A549 (cell line): Measurements from ENCODE around the gene VDR. TPM values are rescaled to one million over a fixed set of nuclear protein-coding genes. Genes with fewer than 3 reads are reported as not detected.

Experiments used
- ATAC-seq, 2 experiments: fragments of 200-7000 bp in 1 of 2; fragments of >200 bp in 1 of 2; cut with Nextera tagmentation in 1 of 2; cut with Tn5 transposase in 1 of 2; 3 replicates each; pipeline versions ENCODE4 v1.8.0 to v1.9.1; 2018 to 2020; ENCODE audit warnings: mild to moderate bottlenecking in 1 of 2, moderate library complexity in 1 of 2
- CTCF ChIA-PET: fragments of 300-600 bp; sonication (Branson Sonifier 250); formaldehyde crosslinking; extraction: SDS; loops from one replicate; lab custom pipeline; 2021; ENCODE audit warnings: antibody characterized with exemption, inconsistent platforms; lab: Yijun Ruan, JAX
- POLR2A ChIA-PET: fragments of 350-600 bp; formaldehyde crosslinking; extraction: SDS; loops from one replicate; lab custom pipeline; 2021; ENCODE audit warnings: antibody characterized with exemption, inconsistent platforms; lab: Yijun Ruan, JAX
- DNase-seq, 2 experiments: peaks; one replicate each; pipeline versions ENCODE4 v3.0.0 to v3.0.0-alpha.2; 2011 to 2016; ENCODE audit warnings: low read depth in 1 of 2, low spot score in 1 of 2
- FAIRE-seq: peaks from 2 replicates; lab custom pipeline; 2011; peaks lifted over from hg19 to GRCh38; lab: Jason Lieb, UNC
- H3K27ac ChIP-seq, 2 experiments: fragments of >200 bp; sonication (Bioruptor Twin); formaldehyde crosslinking; 3 replicates each; pipeline ENCODE4 v1.5.1; 2016 to 2017
- H3K4me1 ChIP-seq: fragments of >200 bp; sonication (Bioruptor Twin); formaldehyde crosslinking; 3 replicates; pipeline ENCODE4 v1.6.1; 2016
- H3K4me2 ChIP-seq: fragments of >200 bp; sonication (Bioruptor Twin); formaldehyde crosslinking; 3 replicates; pipeline ENCODE4 v1.6.1; 2016
- H3K4me3 ChIP-seq: fragments of >200 bp; sonication (Bioruptor Twin); formaldehyde crosslinking; 3 replicates; pipeline ENCODE4 v1.5.1; 2016
- H3K9me3 ChIP-seq: fragments of >200 bp; sonication (Bioruptor Twin); formaldehyde crosslinking; 3 replicates; pipeline ENCODE4 v1.6.1; 2016
- CHD2 ChIP-seq: fragments of 150-350 bp; IDR thresholded peaks from 2 replicates; pipeline ENCODE4 v1.6.1; 2014; ENCODE audit warnings: low read length; ENCODE audit not compliant: partially characterized antibody
- CTCF ChIP-seq: fragments of >200 bp; sonication (Bioruptor Twin); formaldehyde crosslinking; IDR thresholded peaks from 3 replicates; pipeline ENCODE4 v1.5.1; 2016
- EHF ChIP-seq: fragments of 250-450 bp; sonication (Bioruptor Pico); IDR thresholded peaks from 2 replicates; pipeline ENCODE4 v1.5.0; 2020; ENCODE audit warnings: mild to moderate bottlenecking
- FOSL2 ChIP-seq, 2 experiments: fragments of 450-650 bp in 1 of 2; fragments of >200 bp in 1 of 2; sonication (Bioruptor Twin) in 1 of 2; formaldehyde crosslinking; IDR thresholded peaks; 2 replicates each; pipeline versions ENCODE4 v1.5.0 to v1.6.1; 2016 to 2020; ENCODE audit warnings: mild to moderate bottlenecking in 1 of 2, moderate library complexity in 1 of 2
- FOXS1 ChIP-seq: fragments of 250-450 bp; sonication (Bioruptor Pico); IDR thresholded peaks from 2 replicates; pipeline ENCODE4 v1.5.0; 2020; ENCODE audit warnings: mild to moderate bottlenecking, moderate library complexity
- HDAC2 ChIP-seq: fragments of 200-600 bp; sonication (generic); IDR thresholded peaks from 2 replicates; pipeline ENCODE4 v1.6.1; 2016
- HMGXB4 ChIP-seq: fragments of 250-450 bp; sonication (Bioruptor Pico); IDR thresholded peaks from 2 replicates; pipeline ENCODE4 v1.5.0; 2021; ENCODE audit warnings: mild to moderate bottlenecking, moderate library complexity, borderline replicate concordance
- HOXA7 ChIP-seq: fragments of 250-450 bp; sonication (Bioruptor Pico); IDR thresholded peaks from 2 replicates; pipeline ENCODE4 v1.5.0; 2020; ENCODE audit warnings: mild to moderate bottlenecking, moderate library complexity
- HOXB13 ChIP-seq: fragments of 250-450 bp; sonication (Bioruptor Pico); IDR thresholded peaks from 2 replicates; pipeline ENCODE4 v1.5.0; 2020; ENCODE audit warnings: low read depth, mild to moderate bottlenecking, moderate library complexity
- HOXB5 ChIP-seq: fragments of 250-450 bp; sonication (Bioruptor Pico); IDR thresholded peaks from 2 replicates; pipeline ENCODE4 v1.5.0; 2020; ENCODE audit warnings: mild to moderate bottlenecking, moderate library complexity
- JUN ChIP-seq, 2 experiments: fragments of >200 bp; sonication (Bioruptor Twin); formaldehyde crosslinking; IDR thresholded peaks; 2 replicates in 1 of 2; 3 replicates in 1 of 2; pipeline ENCODE4 v1.6.1; 2016 to 2017
- KDM1A ChIP-seq: fragments of 200-600 bp; sonication (generic); IDR thresholded peaks from 2 replicates; pipeline ENCODE4 v1.6.1; 2016; ENCODE audit warnings: low read depth, mild to moderate bottlenecking
- MAFK ChIP-seq: fragments of 450-650 bp; IDR thresholded peaks from 2 replicates; pipeline ENCODE4 v1.6.1; 2014; ENCODE audit not compliant: partially characterized antibody
- MAZ ChIP-seq: fragments of 150-350 bp; IDR thresholded peaks from 2 replicates; pipeline ENCODE4 v1.6.1; 2014; ENCODE audit warnings: antibody characterized with exemption, low read depth, low read length, borderline replicate concordance
- MYC ChIP-seq: IDR thresholded peaks from 2 replicates; pipeline ENCODE4 v1.6.1; 2012; ENCODE audit warnings: mild to moderate bottlenecking, inconsistent platforms, low read length, improper control_type of control experiment, borderline replicate concordance
- NFE2L2 ChIP-seq: fragments of 150-350 bp; conservative IDR thresholded peaks from 2 replicates; pipeline ENCODE4 v1.6.1; 2014; ENCODE audit warnings: low read length
- NPAS2 ChIP-seq: fragments of 250-450 bp; sonication (Bioruptor Pico); IDR thresholded peaks from 2 replicates; pipeline ENCODE4 v1.8.0; 2022; ENCODE audit warnings: mild to moderate bottlenecking, moderate library complexity, borderline replicate concordance
- PHF8 ChIP-seq: fragments of 200-600 bp; sonication (generic); IDR thresholded peaks from 2 replicates; pipeline ENCODE4 v1.6.1; 2016; ENCODE audit warnings: low read depth, mild to moderate bottlenecking, antibody characterized with exemption, moderate library complexity, borderline replicate concordance
- POLR2A ChIP-seq: IDR thresholded peaks from 2 replicates; pipeline ENCODE4 v1.6.1; 2012; ENCODE audit warnings: mild to moderate bottlenecking, low read length
- POLR2AphosphoS2 ChIP-seq: conservative IDR thresholded peaks from 2 replicates; pipeline ENCODE4 v1.6.1; 2012; ENCODE audit warnings: low read length, improper control_type of control experiment, inconsistent platforms
- RARB ChIP-seq: fragments of 250-450 bp; sonication (Bioruptor Pico); IDR thresholded peaks from 2 replicates; pipeline ENCODE4 v1.8.0; 2021; ENCODE audit warnings: mild to moderate bottlenecking, moderate library complexity
- RFX5 ChIP-seq: fragments of 450-650 bp; IDR thresholded peaks from 2 replicates; pipeline ENCODE4 v1.7.1; 2014; ENCODE audit warnings: antibody characterized with exemption, mild to moderate bottlenecking, moderate library complexity
- RNF2 ChIP-seq: fragments of 200-600 bp; sonication (generic); IDR thresholded peaks from 2 replicates; pipeline ENCODE4 v1.6.1; 2016; ENCODE audit warnings: low read depth, mild to moderate bottlenecking, antibody characterized with exemption, moderate library complexity, borderline replicate concordance
- SMC3 ChIP-seq: fragments of >200 bp; sonication (Bioruptor Twin); formaldehyde crosslinking; IDR thresholded peaks from 3 replicates; pipeline ENCODE4 v1.6.1; 2018; ENCODE audit warnings: inconsistent platforms
- ZC3H11A ChIP-seq: fragments of 450-650 bp; IDR thresholded peaks from 2 replicates; pipeline ENCODE4 v1.6.1; 2014; ENCODE audit warnings: antibody characterized with exemption, mild to moderate bottlenecking
- ZNF302 ChIP-seq: fragments of 250-450 bp; sonication (Bioruptor Pico); IDR thresholded peaks from 2 replicates; pipeline ENCODE4 v1.9.0; 2021; ENCODE audit warnings: inconsistent platforms, mild to moderate bottlenecking, moderate library complexity
- ZSCAN20 ChIP-seq: fragments of 250-450 bp; sonication (Bioruptor Pico); IDR thresholded peaks from 2 replicates; pipeline ENCODE4 v1.8.0; 2022; ENCODE audit warnings: mild to moderate bottlenecking, moderate library complexity
- WGBS: methylation state at CpG from one replicate; pipeline ENCODE4 v1.1.6; 2017; ENCODE audit errors: missing lambda C conversion rate; 5-methylcytosine and 5-hydroxymethylcytosine counted together
- polyA plus RNA-seq, 4 experiments: library from polyadenylated mRNA; depleted of rRNA in 3 of 4; stranded (reverse); fragments of >200 nt; fragmentation: RNase III in 1 of 4; extraction: RNeasy Plus Mini Kit Qiagen cat#74134 plus additional on column Dnase treatment in 1 of 4; gene quantifications; 2 replicates in 3 of 4; 3 replicates in 1 of 4; pipeline ENCODE4 v1.2.3, GENCODE V29; 2011 to 2017
- TF ChIP-seq, protein P1 (sequence below): IDR thresholded peaks from 2 replicates; pipeline ENCODE4 v1.6.1; 2012
- TF ChIP-seq, protein P2 (sequence below): IDR thresholded peaks from 2 replicates; pipeline ENCODE4 v1.6.1; 2012

Gene VDR
- polyA plus RNA-seq, 2 of the 4 experiments (the other 2 are of a cell fraction): 1.9 to 2.1 TPM

GRCh38 chr12:47862167-47862750, 42.5 kb downstream of the VDR start:
- ChIA-PET POLR2A (no interaction called here), CTCF (interaction anchor here (0.6 to 5.9 kb wide), 11 partner anchors 10 to 149 kb away, joined by 3 to 24 read pairs (median 3); partner anchors contain the start of gene TMEM106C)
- DNase-seq (no peak), FAIRE-seq (no peak)
- Histone ChIP-seq H3K4me2 (no peak overlapping the region), H3K27ac (no peak overlapping the region), H3K4me1 (no peaks in the 10 kb centered on the region), H3K4me3 (no peak overlapping the region)
- WGBS: 71% methylated on average over 5 of the region's 5 CpGs
- TF ChIP-seq HOXA7 (CRISPR knock-in tag): no peak
- TF ChIP-seq, protein P1, sequence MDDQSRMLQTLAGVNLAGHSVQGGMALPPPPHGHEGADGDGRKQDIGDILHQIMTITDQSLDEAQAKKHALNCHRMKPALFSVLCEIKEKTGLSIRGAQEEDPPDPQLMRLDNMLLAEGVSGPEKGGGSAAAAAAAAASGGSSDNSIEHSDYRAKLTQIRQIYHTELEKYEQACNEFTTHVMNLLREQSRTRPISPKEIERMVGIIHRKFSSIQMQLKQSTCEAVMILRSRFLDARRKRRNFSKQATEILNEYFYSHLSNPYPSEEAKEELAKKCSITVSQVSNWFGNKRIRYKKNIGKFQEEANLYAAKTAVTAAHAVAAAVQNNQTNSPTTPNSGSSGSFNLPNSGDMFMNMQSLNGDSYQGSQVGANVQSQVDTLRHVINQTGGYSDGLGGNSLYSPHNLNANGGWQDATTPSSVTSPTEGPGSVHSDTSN: no peak
- TF ChIP-seq NPAS2: no peak
- no peak for TF ChIP-seq MAFK
- no peak for TF ChIP-seq ZC3H11A
- TF ChIP-seq MYC: no peak
- TF ChIP-seq RARB: no peak
- no peak for TF ChIP-seq CHD2
- TF ChIP-seq ZSCAN20: no peak
- TF ChIP-seq JUN (IDR thresholded peaks at IDR 0.05): no peak
- no peak for TF ChIP-seq POLR2A
- TF ChIP-seq, all 56 proteins: peak for 0
- ATAC-seq: no peak
- H3K9me3 ChIP-seq: no peaks in the 10 kb centered on the region

- Histone ChIP-seq H3K4me3 (no peak overlapping the region), H3K4me1 (no peaks in the 10 kb centered on the region), H3K4me2 (no peak overlapping the region), H3K27ac (no peak overlapping the region), H3K9me3 (no peaks in the 10 kb centered on the region)
- POLR2A ChIA-PET: no interaction called here
- CTCF ChIA-PET: interaction anchor here (0.8 to 5.9 kb wide), 8 partner anchors 10 to 118 kb away, joined by 3 to 24 read pairs (median 3); no protein-coding TSS in a partner anchor
- 61% methylated on average over 2 of the region's 2 CpGs for WGBS
- ATAC-seq (no peak), FAIRE-seq (no peak), DNase-seq (no peak)
- TF ChIP-seq ZNF302 (no peak), RNF2 (no peak), FOXS1 (CRISPR knock-in tag) (no peak), MAZ (no peak), FOSL2 (IDR thresholded peaks at IDR 0.05) (no peak), FOSL2 (CRISPR knock-in tag; IDR thresholded peaks at IDR 0.05) (no peak)
These were observed 43.9 kb downstream of the VDR start for GRCh38 chr12:47860873-47861272.

- Histone ChIP-seq H3K27ac (no peak overlapping the region), H3K4me1 (no peaks in the 10 kb centered on the region), H3K9me3 (no peaks in the 10 kb centered on the region), H3K4me3 (no peak overlapping the region), H3K4me2 (no peak overlapping the region)
- no peak for TF ChIP-seq HMGXB4 (CRISPR knock-in tag)
- TF ChIP-seq POLR2AphosphoS2: no peak
- no peak for TF ChIP-seq EHF
- TF ChIP-seq PHF8: no peak
- TF ChIP-seq NFE2L2: no peak
- no peak for TF ChIP-seq NPAS2
- no peak for TF ChIP-seq HOXB5 (CRISPR knock-in tag)
- no peak for TF ChIP-seq KDM1A
- TF ChIP-seq HDAC2: no peak
- TF ChIP-seq MAZ: no peak
- no peak for TF ChIP-seq ZC3H11A
- no peak for TF ChIP-seq SMC3
- TF ChIP-seq HOXA7 (CRISPR knock-in tag): no peak
- TF ChIP-seq RFX5: no peak
- no peak for TF ChIP-seq HOXB13 (CRISPR knock-in tag)
- TF ChIP-seq POLR2A: no peak
- TF ChIP-seq CTCF: no peak
- TF ChIP-seq, protein P2, sequence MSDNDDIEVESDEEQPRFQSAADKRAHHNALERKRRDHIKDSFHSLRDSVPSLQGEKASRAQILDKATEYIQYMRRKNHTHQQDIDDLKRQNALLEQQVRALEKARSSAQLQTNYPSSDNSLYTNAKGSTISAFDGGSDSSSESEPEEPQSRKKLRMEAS: no peak
- FAIRE-seq: no peak
- WGBS: 63% methylated on average over 7 of the region's 7 CpGs
- ATAC-seq: no peak
- no peak for DNase-seq
- ChIA-PET POLR2A (no interaction called here), CTCF (interaction anchor here (0.8 to 1.2 kb wide), 5 partner anchors 9 to 117 kb away, joined by 3 to 6 read pairs (median 3); no protein-coding TSS in a partner anchor)
These were observed 44.4 kb downstream of the VDR start for GRCh38 chr12:47860279-47860841.
